Measurements from ENCODE around the gene UBE4A.
A peak's percentile ranks its signal among the peaks of the same experiment; 100 is the strongest.

UBE4A gene

DNA sequence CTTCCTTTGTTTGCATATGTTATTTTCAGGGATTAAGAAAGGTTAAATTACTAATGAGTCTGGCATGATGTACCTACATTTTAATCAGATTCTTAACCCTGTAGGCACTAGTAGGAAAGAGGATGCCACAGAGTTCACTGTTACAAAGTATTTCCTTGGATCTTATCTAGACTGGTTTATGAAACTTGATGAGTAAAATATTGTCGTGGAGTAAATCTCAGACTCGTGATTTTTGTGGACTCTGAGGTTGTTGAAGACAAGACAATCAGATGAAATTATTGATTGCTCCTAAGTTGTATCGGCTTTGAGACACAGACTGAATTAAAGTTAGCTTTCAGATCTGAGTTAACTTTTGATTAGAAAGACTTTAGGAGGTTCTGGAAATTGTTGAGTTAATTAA, 82.9 kb downstream of the UBE4A start:
- DNase-seq (ENCODE audit: low read depth), result no peak
- no peak for TF ChIP-seq CTCF (IDR thresholded peaks at IDR 0.05; ENCODE audit: insufficient read depth, low read depth, low read length, missing control alignments)
- H3K4me3 ChIP-seq (ENCODE audit: low read depth, low read length), result peak overlapping the region; percentile 37; the same call in 1 of the 2 replicates

- H3K4me3 ChIP-seq (ENCODE audit: low read depth, low read length), result peak overlapping the region; percentile 37
- TF ChIP-seq CTCF (IDR thresholded peaks at IDR 0.05; ENCODE audit: insufficient read depth, low read depth, low read length, missing control alignments), result no peak
- DNase-seq (ENCODE audit: low read depth), result no peak
These were observed 83.6 kb downstream of the UBE4A start for GRCh38 chr11:118442908-118443589.

DNA sequence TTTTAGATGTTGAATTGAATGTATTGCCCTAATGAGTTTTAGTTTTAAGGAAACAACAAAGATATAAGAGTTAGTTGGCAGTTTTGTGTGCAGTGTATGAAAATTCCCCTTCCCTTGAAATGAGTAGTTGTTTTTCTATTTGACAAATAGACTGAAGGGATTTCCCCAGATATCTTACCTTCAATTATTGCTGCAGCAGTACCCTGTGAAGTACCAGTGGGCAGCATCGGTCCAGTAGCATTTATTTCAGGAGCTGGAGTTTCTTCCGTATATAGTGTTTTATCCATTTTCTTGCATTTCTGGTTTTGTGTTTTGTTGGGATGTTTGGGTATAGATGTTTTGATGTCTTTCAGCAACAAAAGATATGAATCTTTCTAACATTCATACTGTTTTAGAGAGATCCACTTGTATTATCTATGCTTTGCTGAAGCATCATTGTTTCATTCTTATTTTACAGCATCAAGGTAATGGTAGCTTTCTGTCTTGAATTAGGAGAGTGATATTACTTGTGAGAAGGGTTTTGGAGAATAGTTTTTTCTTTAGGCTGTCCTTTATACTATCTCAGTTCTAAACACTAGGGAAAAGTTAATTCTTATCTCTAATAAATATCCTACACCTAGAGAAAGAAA, 84.3 kb downstream of the UBE4A start:
- peak; percentile 60 for DNase-seq (ENCODE audit: low read depth)
- peak overlapping the region; percentile 37 for H3K4me3 ChIP-seq (ENCODE audit: low read depth, low read length)
- TF ChIP-seq CTCF (IDR thresholded peaks at IDR 0.05; ENCODE audit: insufficient read depth, low read depth, low read length, missing control alignments), result no peak

- TF ChIP-seq CTCF (IDR thresholded peaks at IDR 0.05; ENCODE audit: insufficient read depth, low read depth, low read length, missing control alignments), result no peak
- no peak overlapping the region for H3K4me3 ChIP-seq (ENCODE audit: low read depth, low read length)
- DNase-seq (ENCODE audit: low read depth), result no peak
These were observed 88.0 kb downstream of the UBE4A start for GRCh38 chr11:118447423-118447822.

GRCh38 chr11:118448294-118448693, 88.9 kb downstream of the UBE4A start:
- H3K4me3 ChIP-seq (ENCODE audit: low read depth, low read length), result no peak overlapping the region
- peak; percentile 78 for DNase-seq (ENCODE audit: low read depth)

More at GRCh38 chr11:118448294-118448693, 88.9 kb downstream of the UBE4A start:
- TF ChIP-seq CTCF (IDR thresholded peaks at IDR 0.05; ENCODE audit: insufficient read depth, low read depth, low read length, missing control alignments), result no peak
